Kasumi-1 (cell line): ENCODE data around the gene PUS7L.
A peak's percentile ranks its signal among the peaks of the same experiment; 100 is the strongest.
"Not testable (repeated sequence)": the region's sequence is repeated elsewhere in the genome, so short reads cannot be mapped to it uniquely, and the experiment has no call there.

ENCODE experiments used
- DNase-seq, 2 experiments: peaks; one replicate each; lab custom pipeline; 2025; lab: John Stamatoyannopoulos, UW

PUS7L gene

GRCh38 chr12:43750814-43751213 lies 7.8 kb downstream of the PUS7L start:
- no peak for DNase-seq

GRCh38 chr12:43749016-43749415 lies 9.6 kb downstream of the PUS7L start:
- no peak for DNase-seq

GRCh38 chr12:43744826-43745225 lies 13.8 kb downstream of the PUS7L start:
- DNase-seq, result no peak

- no peak for DNase-seq
Measured at GRCh38 chr12:43742106-43742505, 16.5 kb downstream of the PUS7L start.

GRCh38 chr12:43740511-43741100 lies 18.0 kb downstream of the PUS7L start:
- DNase-seq, result no peak

- no peak for DNase-seq
Measured at GRCh38 chr12:43737646-43738045, 20.9 kb downstream of the PUS7L start.

- no peak for DNase-seq
Measured at GRCh38 chr12:43736927-43737440, 21.6 kb downstream of the PUS7L start.

- DNase-seq, result peak; percentile 14 to 20
Measured at GRCh38 chr12:43733687-43734086, 24.9 kb downstream of the PUS7L start.

- no peak for DNase-seq
Measured at GRCh38 chr12:43730283-43730682, 28.3 kb downstream of the PUS7L start.

- DNase-seq, result peak in 1 of 2 experiments; percentile 6
Measured at GRCh38 chr12:43728698-43729097, 29.9 kb downstream of the PUS7L start.

GRCh38 chr12:43728117-43728516 lies 30.5 kb downstream of the PUS7L start:
- DNase-seq, result peak; percentile 4 to 28

- no peak for DNase-seq
Measured at GRCh38 chr12:43723134-43723533, 35.5 kb downstream of the PUS7L start.

GRCh38 chr12:43722621-43723020 lies 36.0 kb downstream of the PUS7L start:
- no peak for DNase-seq

GRCh38 chr12:43711348-43711747 lies 47.2 kb downstream of the PUS7L start:
- DNase-seq, result no peak

- DNase-seq, result not testable (repeated sequence)
Measured at GRCh38 chr12:43703772-43704171, 54.8 kb downstream of the PUS7L start.

- not testable (repeated sequence) for DNase-seq
Measured at GRCh38 chr12:43701194-43701593, 57.4 kb downstream of the PUS7L start.

- no peak for DNase-seq
Measured at GRCh38 chr12:43696154-43696553, 62.4 kb downstream of the PUS7L start.

GRCh38 chr12:43694879-43695278 lies 63.7 kb downstream of the PUS7L start:
- DNase-seq, result no peak

GRCh38 chr12:43692064-43692463 lies 66.5 kb downstream of the PUS7L start:
- peak; percentile 65 to 69 for DNase-seq

GRCh38 chr12:43685491-43685890 lies 73.1 kb downstream of the PUS7L start:
- not testable (repeated sequence) for DNase-seq

GRCh38 chr12:43676183-43676813 lies 82.3 kb downstream of the PUS7L start:
- DNase-seq, result peak; percentile 20 to 38

- no peak for DNase-seq
Measured at GRCh38 chr12:43675048-43675904, 83.3 kb downstream of the PUS7L start.

GRCh38 chr12:43669373-43669772 lies 89.2 kb downstream of the PUS7L start:
- no peak for DNase-seq
